Measurements from ENCODE around the gene SPAAR.
"Not testable (repeated sequence)": the region's sequence is repeated elsewhere in the genome, so short reads cannot be mapped to it uniquely, and the experiment has no call there.

The SPAAR gene

GRCh38 chr9:35892051-35892450 is 17.2 kb upstream of the SPAAR start:
- H3K9ac ChIP-seq (ENCODE audit: low read length): no peak overlapping the region

GRCh38 chr9:35896570-35896969 is 12.7 kb upstream of the SPAAR start:
- H3K27me3 ChIP-seq (ENCODE audit: low read length): no peaks in the 10 kb centered on the region
- H3K4me3 ChIP-seq (ENCODE audit: insufficient read depth, low read length, poor library complexity, severe bottlenecking): no peak overlapping the region
- H3K4me2 ChIP-seq (ENCODE audit: low read depth, low read length, poor library complexity, severe bottlenecking): no peak overlapping the region
- no peak overlapping the region for H2AFZ ChIP-seq (ENCODE audit: low read depth, low read length, severe bottlenecking)
- no peak overlapping the region for H3K27ac ChIP-seq (ENCODE audit: low read depth, low read length)
- H3K36me3 ChIP-seq (ENCODE audit: low read length): no peaks in the 10 kb centered on the region
- H3F3A ChIP-seq (ENCODE audit: insufficient read depth): no peaks in the 10 kb centered on the region
- no peak overlapping the region for H3K9ac ChIP-seq (ENCODE audit: low read length)
- no peaks in the 10 kb centered on the region for H3K9me2 ChIP-seq (replicated peaks; ENCODE audit: insufficient read depth, low read length)
- TF ChIP-seq EZH2phosphoT487 (conservative IDR thresholded peaks at IDR 0.05; ENCODE audit: low read length): no peak
- no peak for TF ChIP-seq CTCF (IDR thresholded peaks at IDR 0.05; ENCODE audit: insufficient read depth, low read length, poor library complexity, severe bottlenecking)
- no peaks in the 10 kb centered on the region for H4K20me1 ChIP-seq (ENCODE audit: low read depth, low read length)
- H3K79me2 ChIP-seq (ENCODE audit: insufficient read depth, low read length): no peaks in the 10 kb centered on the region
- no peaks in the 10 kb centered on the region for H3K9me3 ChIP-seq (ENCODE audit: insufficient read depth, low read length)

More at GRCh38 chr9:35892051-35892450, 17.2 kb upstream of the SPAAR start:
- Histone ChIP-seq H2AFZ (ENCODE audit: low read depth, low read length, severe bottlenecking) (no peak overlapping the region), H3F3A (ENCODE audit: insufficient read depth) (no peaks in the 10 kb centered on the region), H3K9me2 (replicated peaks; ENCODE audit: insufficient read depth, low read length) (no peaks in the 10 kb centered on the region), H3K4me3 (ENCODE audit: insufficient read depth, low read length, poor library complexity, severe bottlenecking) (no peak overlapping the region), H4K20me1 (ENCODE audit: low read depth, low read length) (no peaks in the 10 kb centered on the region), H3K36me3 (ENCODE audit: low read length) (no peaks in the 10 kb centered on the region), H3K79me2 (ENCODE audit: insufficient read depth, low read length) (no peaks in the 10 kb centered on the region), H3K4me2 (ENCODE audit: low read depth, low read length, poor library complexity, severe bottlenecking) (no peak overlapping the region), H3K27me3 (ENCODE audit: low read length) (no peaks in the 10 kb centered on the region), H3K9me3 (ENCODE audit: insufficient read depth, low read length) (no peaks in the 10 kb centered on the region), H3K27ac (ENCODE audit: low read depth, low read length) (no peak overlapping the region)
- no peak for TF ChIP-seq EZH2phosphoT487 (conservative IDR thresholded peaks at IDR 0.05; ENCODE audit: low read length)
- no peak for TF ChIP-seq CTCF (IDR thresholded peaks at IDR 0.05; ENCODE audit: insufficient read depth, low read length, poor library complexity, severe bottlenecking)

- H3K36me3 ChIP-seq (ENCODE audit: low read length); H3K9me3 ChIP-seq (ENCODE audit: insufficient read depth, low read length); H4K20me1 ChIP-seq (ENCODE audit: low read depth, low read length); H3K27me3 ChIP-seq (ENCODE audit: low read length); H3K9ac ChIP-seq (ENCODE audit: low read length); H3K9me2 ChIP-seq (replicated peaks; ENCODE audit: insufficient read depth, low read length); H3K4me3 ChIP-seq (ENCODE audit: insufficient read depth, low read length, poor library complexity, severe bottlenecking); H3K4me2 ChIP-seq (ENCODE audit: low read depth, low read length, poor library complexity, severe bottlenecking); H3F3A ChIP-seq (ENCODE audit: insufficient read depth); H3K79me2 ChIP-seq (ENCODE audit: insufficient read depth, low read length); H3K27ac ChIP-seq (ENCODE audit: low read depth, low read length); H2AFZ ChIP-seq (ENCODE audit: low read depth, low read length, severe bottlenecking): not testable (repeated sequence)
Observed at GRCh38 chr9:35897376-35898099, 11.8 kb upstream of the SPAAR start.

GRCh38 chr9:35898337-35898736 is 11.0 kb upstream of the SPAAR start:
- no peak overlapping the region for H2AFZ ChIP-seq (ENCODE audit: low read depth, low read length, severe bottlenecking)
- H4K20me1 ChIP-seq (ENCODE audit: low read depth, low read length): no peaks in the 10 kb centered on the region
- TF ChIP-seq CTCF (IDR thresholded peaks at IDR 0.05; ENCODE audit: insufficient read depth, low read length, poor library complexity, severe bottlenecking) (no peak), EZH2phosphoT487 (conservative IDR thresholded peaks at IDR 0.05; ENCODE audit: low read length) (no peak)
- no peaks in the 10 kb centered on the region for H3K79me2 ChIP-seq (ENCODE audit: insufficient read depth, low read length)
- no peak overlapping the region for H3K4me2 ChIP-seq (ENCODE audit: low read depth, low read length, poor library complexity, severe bottlenecking)
- no peaks in the 10 kb centered on the region for H3K9me3 ChIP-seq (ENCODE audit: insufficient read depth, low read length)
- H3K4me3 ChIP-seq (ENCODE audit: insufficient read depth, low read length, poor library complexity, severe bottlenecking): no peak overlapping the region
- H3K27ac ChIP-seq (ENCODE audit: low read depth, low read length): no peak overlapping the region
- H3K9me2 ChIP-seq (replicated peaks; ENCODE audit: insufficient read depth, low read length): no peaks in the 10 kb centered on the region
- H3K9ac ChIP-seq (ENCODE audit: low read length): no peak overlapping the region
- no peaks in the 10 kb centered on the region for H3K27me3 ChIP-seq (ENCODE audit: low read length)
- H3F3A ChIP-seq (ENCODE audit: insufficient read depth): no peaks in the 10 kb centered on the region
- no peaks in the 10 kb centered on the region for H3K36me3 ChIP-seq (ENCODE audit: low read length)

All from SU-DHL-6 (cell line).